Measurements from ENCODE around the gene FXYD6.

FXYD6 gene

GRCh38 chr11:117835576-117835975 is 40.9 kb downstream of the FXYD6 start:
- TF ChIP-seq CTCF (conservative IDR thresholded peaks at IDR 0.05), result no peak
- H3K27ac ChIP-seq, result no peak overlapping the region

- H3K27ac ChIP-seq, result no peak overlapping the region
- TF ChIP-seq CTCF (conservative IDR thresholded peaks at IDR 0.05), result no peak
These were observed 41.5 kb downstream of the FXYD6 start for GRCh38 chr11:117834838-117835443.

DNA sequence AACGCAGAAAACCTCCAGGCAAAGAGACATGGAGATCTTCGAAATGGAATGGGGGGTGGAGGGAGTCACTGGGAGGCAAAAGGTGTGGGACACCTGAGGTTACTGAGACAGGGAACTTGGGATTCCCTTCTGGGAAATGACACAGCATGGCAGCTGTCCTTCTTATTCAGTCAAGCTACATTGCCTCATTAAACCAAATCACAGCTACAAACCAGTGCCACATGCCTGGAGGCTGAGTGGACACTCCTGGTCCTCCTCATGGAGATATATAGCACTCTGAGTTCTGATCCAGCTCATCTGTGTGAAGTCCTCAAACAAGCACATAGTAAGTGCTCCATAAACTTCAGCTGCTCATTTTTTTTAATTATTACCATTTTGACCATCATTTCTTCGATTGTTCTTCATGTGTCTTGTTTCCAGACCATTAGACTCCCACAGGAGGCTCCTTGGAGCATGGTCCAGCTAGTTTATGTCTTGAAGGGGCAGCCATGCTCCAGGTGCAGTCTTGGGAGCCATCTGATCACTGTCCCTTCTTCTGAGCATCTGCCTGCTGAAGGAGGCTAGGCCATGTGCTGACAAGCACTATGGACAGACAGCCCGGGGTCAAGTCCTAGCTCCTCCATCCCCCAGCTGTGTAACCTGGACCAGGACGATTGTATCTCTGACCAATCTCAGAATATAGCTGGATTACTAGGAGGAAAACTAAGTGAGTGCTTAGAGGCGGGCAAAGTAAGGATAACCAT is 42.2 kb downstream of the FXYD6 start:
- H3K27ac ChIP-seq, result no peak overlapping the region
- TF ChIP-seq CTCF (conservative IDR thresholded peaks at IDR 0.05), result no peak

- H3K27ac ChIP-seq, result no peak overlapping the region
- no peak for TF ChIP-seq CTCF (conservative IDR thresholded peaks at IDR 0.05)
These were observed 43.0 kb downstream of the FXYD6 start for GRCh38 chr11:117833401-117833891.

DNA sequence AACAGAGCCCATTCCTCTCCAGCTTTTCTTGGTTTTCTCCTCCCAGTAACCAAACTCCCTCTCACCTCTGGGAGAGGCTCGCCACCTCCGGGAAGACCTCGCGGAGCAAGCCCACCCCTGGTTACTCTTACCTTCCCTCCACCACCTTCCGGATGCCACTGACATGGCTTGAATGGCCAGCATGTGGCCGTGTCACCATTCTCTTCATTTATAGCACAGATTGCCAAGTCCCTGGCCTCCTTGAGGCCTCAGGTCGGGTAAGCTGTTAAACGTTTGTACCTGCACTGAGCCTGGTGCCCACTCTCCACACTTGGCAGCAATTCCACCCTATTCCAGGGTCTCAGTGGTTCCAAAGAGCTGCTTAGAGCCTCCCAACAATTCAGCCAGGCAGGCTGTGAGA is 43.9 kb downstream of the FXYD6 start:
- no peak for TF ChIP-seq CTCF (conservative IDR thresholded peaks at IDR 0.05)
- no peak overlapping the region for H3K27ac ChIP-seq

GRCh38 chr11:117831661-117832415 is 44.6 kb downstream of the FXYD6 start:
- no peak overlapping the region for H3K27ac ChIP-seq
- TF ChIP-seq CTCF (conservative IDR thresholded peaks at IDR 0.05), result no peak

- no peak overlapping the region for H3K27ac ChIP-seq
- TF ChIP-seq CTCF (conservative IDR thresholded peaks at IDR 0.05), result no peak
These were observed 45.6 kb downstream of the FXYD6 start for GRCh38 chr11:117830674-117831351.
